ENCODE measurements around the gene EXO1. TPM values are rescaled to one million over a fixed set of nuclear protein-coding genes. Genes with fewer than 3 reads are reported as not detected.

EXO1 gene
- total RNA-seq, 1 donor from 2014 or later = 1.2 TPM

GRCh38 chr1:241888232-241888631, 40.2 kb downstream of the EXO1 start:
- no peak for DNase-seq (ENCODE audit: low spot score)

- no peak for DNase-seq (ENCODE audit: low spot score)
These were observed 43.3 kb downstream of the EXO1 start for GRCh38 chr1:241891296-241891695.

- no peak for DNase-seq (ENCODE audit: low spot score)
These were observed 46.0 kb downstream of the EXO1 start for GRCh38 chr1:241894016-241894415.

GRCh38 chr1:241895013-241895412, 47.0 kb downstream of the EXO1 start:
- DNase-seq (ENCODE audit: low spot score) = no peak

GRCh38 chr1:241896670-241896962, 48.6 kb downstream of the EXO1 start:
- no peak for DNase-seq (ENCODE audit: low spot score)

GRCh38 chr1:241899210-241899609, 51.2 kb downstream of the EXO1 start:
- no peak for DNase-seq (ENCODE audit: low spot score)

GRCh38 chr1:241900381-241900780, 52.4 kb downstream of the EXO1 start:
- DNase-seq (ENCODE audit: low spot score) = no peak

GRCh38 chr1:241902391-241903065, 54.5 kb downstream of the EXO1 start:
- DNase-seq (ENCODE audit: low spot score) = peak; percentile 62

- no peak for DNase-seq (ENCODE audit: low spot score)
These were observed 68.2 kb downstream of the EXO1 start for GRCh38 chr1:241916196-241916595.

GRCh38 chr1:241917487-241917886, 69.5 kb downstream of the EXO1 start:
- DNase-seq (ENCODE audit: low spot score) = no peak

GRCh38 chr1:241918879-241919278, 70.9 kb downstream of the EXO1 start:
- DNase-seq (ENCODE audit: low spot score) = peak; percentile 79

GRCh38 chr1:241924080-241924808, 76.2 kb downstream of the EXO1 start:
- DNase-seq (ENCODE audit: low spot score) = no peak

- DNase-seq (ENCODE audit: low spot score) = no peak
These were observed 78.1 kb downstream of the EXO1 start for GRCh38 chr1:241926141-241926540.

GRCh38 chr1:241927321-241927720, 79.3 kb downstream of the EXO1 start:
- DNase-seq (ENCODE audit: low spot score) = no peak

- no peak for DNase-seq (ENCODE audit: low spot score)
These were observed 84.8 kb downstream of the EXO1 start for GRCh38 chr1:241932845-241933244.

GRCh38 chr1:241934201-241934848, 86.3 kb downstream of the EXO1 start:
- peak; percentile 11 for DNase-seq (ENCODE audit: low spot score)

- no peak for DNase-seq (ENCODE audit: low spot score)
These were observed 86.9 kb downstream of the EXO1 start for GRCh38 chr1:241934866-241935265.

Other genes starting within 250 kb of the EXO1 start
- gene CHML, start 207.8 kb upstream of the EXO1 start, total RNA-seq (ENCODE audit: insufficient read depth, low replicate concordance) = 31.3 TPM
- gene OPN3, start 207.8 kb upstream of the EXO1 start, total RNA-seq (ENCODE audit: insufficient read depth, low replicate concordance) = 21.2 TPM
- 1.7 TPM for gene WDR64, start 195.9 kb upstream of the EXO1 start, total RNA-seq (ENCODE audit: insufficient read depth, low replicate concordance)
- not detected for gene BECN2, start 109.6 kb downstream of the EXO1 start, total RNA-seq (ENCODE audit: insufficient read depth, low replicate concordance)
- gene MAP1LC3C, start 150.9 kb downstream of the EXO1 start, total RNA-seq (ENCODE audit: insufficient read depth, low replicate concordance) = 3.9 TPM

Measured in umbilical cord (tissue), 2 donors.